Middle frontal gyrus (tissue), 1 donor: Measurements from ENCODE around the gene GNAO1.

Experiments used
- DNase-seq: peaks from one replicate; pipeline ENCODE4 v3.0.0-alpha.2; 2015; ENCODE audit warnings: low spot score; ENCODE audit errors: extremely low spot score

The GNAO1 gene

DNA sequence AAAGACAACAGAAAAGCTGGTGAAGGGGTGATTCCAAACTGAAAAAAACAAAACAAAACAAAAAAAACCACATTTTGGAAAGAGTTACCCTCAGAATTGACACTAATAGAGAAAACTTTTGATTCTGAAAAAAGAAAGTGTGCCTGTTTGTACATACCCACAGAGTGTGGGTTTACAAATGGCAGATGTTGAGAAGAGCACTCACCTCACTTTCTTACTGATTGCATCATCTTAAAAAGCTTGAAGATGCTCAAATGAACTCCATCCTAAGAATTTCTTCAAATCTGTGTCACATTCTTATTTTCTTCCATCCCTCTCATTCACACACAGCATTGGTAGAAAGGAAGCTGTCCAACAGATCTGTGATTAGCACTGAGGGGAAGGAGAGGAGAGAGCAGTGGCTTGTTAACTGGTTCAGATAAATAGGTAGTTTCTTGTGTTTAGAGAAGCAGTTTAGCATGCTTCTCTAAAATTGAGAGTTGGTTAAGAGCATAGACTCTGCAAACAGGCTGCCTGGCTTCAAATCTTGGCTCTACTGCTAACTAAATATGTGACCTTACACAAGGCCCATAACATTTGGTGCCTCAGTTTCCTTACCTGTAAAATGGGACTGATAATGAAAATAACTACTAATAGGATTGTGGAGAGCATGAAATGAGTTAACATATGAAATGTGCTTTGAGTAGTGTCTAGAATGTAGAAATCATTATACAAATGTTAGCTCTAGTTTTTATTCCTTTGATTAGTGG, 6.9 kb downstream of the GNAO1 start:
- no peak for DNase-seq

DNA sequence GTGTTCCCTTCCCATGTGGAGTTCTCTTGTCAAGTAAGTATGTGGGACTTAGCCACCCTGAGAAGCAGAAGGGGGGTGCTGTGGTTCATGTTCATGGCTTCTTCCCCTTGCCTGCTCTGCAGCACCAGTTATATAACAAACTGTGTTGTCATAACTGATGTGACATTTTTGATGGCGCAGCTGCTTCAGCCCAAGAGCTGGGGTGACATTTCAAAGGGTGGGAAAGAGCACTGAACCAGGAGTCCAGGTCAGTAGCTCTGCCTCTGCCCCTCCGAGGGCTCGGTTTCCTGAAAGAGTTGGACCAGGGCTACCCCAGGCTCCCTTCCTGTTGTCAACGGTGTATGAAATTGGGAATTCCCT, 7.4 kb downstream of the GNAO1 start:
- no peak for DNase-seq

DNA sequence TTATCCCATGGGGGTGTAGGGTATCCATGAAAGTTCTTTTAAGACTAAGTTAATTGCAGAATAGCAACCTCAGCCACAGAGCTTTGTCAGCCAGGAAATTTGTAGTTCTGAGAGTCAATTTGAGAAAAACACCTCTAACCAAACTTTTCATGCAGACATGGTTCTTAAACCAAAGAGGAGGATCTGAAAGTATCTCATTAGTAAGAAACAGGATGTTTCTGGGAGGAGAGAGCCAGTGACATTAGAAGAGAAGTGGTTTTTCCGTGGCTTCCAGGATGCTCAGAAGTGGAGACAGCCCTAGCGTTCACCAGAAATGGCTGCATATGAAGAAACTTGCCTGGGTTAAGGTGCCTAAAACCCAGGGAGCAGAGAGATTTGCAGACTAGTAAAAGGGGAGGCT, 7.9 kb downstream of the GNAO1 start:
- DNase-seq, result no peak

DNA sequence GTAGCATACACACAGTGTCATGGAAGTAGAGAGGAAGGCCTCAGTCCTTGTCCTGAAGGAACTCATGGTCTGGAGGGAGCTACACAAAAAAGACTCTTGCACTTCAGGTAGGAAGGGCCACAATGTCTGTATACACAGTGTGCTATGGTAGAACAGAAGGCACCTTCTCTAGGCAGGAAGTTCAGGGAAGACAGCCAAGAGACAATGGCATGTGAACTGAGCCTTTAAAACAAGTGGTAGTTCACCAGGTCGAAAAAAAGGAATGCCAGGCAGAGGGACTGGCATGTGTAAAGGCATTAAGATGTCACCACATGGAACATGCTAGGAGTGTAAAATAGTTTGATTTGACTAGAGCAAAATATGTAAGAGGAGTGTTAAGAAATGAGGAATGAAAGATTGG, 9.7 kb downstream of the GNAO1 start:
- DNase-seq, result no peak

DNA sequence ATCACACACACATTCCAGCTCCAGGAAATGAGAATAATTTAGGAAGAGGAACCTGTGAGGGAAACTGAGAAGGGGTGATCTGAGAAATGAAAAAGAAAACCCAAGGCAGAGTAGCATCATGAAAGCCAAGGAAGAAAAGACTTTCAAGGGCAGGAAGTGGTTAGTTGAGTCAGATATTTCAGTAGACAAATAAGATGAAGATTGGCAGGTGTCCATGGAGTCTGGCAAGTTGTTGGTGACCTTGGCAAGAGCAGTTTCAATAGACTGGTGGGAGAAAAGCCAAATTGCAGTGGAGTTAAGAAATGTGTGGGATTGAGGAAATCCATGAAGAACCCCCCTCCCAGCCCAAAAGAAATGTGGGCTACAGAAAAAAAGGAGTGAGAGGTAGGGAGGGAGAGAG, 10.7 kb downstream of the GNAO1 start:
- DNase-seq, result no peak

DNA sequence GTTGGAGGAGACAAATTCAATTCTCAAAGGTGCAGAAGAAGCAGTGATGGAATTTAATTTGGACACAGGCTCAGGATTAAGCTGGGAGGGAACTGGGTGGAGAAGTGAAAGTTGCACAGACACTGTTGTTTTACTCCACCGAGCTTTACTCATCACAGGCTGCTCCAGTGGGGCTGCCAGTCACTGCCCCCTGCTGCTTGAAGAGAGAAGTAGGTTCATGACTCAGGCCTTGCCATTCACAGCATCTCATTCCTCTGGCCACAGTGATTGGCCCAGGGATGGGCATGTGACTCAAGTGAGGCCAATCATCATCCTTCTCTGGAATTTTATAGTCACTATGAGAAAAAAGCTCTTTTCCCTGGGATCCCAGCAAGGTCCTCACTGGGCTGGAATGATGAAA, 11.8 kb downstream of the GNAO1 start:
- no peak for DNase-seq

DNA sequence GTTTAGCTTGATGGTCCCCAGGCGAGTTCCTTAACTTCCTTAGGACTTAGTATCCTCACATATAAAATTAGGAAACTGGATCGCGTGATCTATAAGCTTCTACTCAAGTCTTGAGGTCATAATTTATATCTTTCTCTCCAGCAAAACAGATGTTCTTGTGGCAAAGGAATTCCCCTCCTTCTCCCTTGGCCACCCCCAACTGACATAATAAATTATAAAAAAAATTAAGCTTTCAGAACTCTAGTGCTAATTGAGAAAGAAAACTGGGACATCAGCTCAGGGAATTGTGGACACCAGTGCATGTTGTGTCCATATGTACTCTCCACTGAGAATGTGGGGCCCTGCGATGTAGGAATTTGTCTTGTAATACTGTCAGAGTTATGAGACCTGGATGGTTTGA, 13.5 kb downstream of the GNAO1 start:
- no peak for DNase-seq

DNA sequence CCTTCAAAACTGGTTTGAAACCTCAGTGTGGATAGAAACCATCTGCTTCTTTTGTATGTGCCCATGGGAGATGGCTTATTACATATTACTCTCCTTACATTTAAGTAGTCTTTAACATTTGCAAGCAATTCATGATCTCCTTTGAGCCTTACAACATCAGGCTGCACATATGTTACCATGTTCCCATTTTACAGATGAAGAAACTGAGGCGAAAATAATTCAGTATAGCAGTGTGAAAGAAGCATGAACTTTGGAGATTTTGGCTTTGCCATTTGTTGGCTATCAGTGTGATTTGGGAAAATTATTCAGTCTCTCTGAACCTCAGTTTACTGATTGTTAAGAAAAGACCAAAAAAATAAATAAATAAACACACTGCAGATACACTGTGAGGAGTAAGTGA, 15.7 kb downstream of the GNAO1 start:
- no peak for DNase-seq

DNA sequence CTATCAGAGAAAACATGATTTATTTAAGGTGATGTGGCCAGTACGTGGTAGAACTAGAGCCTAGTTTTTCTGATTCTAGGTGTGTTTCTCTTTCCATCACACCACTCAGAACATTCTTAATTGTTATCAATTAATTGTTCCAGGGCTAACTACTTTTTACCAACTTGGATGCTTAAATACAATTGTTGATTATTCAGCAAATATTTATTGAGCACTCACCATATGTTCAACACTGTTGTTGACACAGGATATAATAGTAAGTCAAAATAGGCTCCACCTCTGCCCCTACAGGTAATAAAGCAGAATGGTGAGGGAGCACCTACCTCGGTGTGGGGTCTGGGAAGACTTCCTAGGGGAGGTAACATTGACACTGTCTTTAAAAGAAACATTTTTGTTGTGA, 16.1 kb downstream of the GNAO1 start:
- no peak for DNase-seq

DNA sequence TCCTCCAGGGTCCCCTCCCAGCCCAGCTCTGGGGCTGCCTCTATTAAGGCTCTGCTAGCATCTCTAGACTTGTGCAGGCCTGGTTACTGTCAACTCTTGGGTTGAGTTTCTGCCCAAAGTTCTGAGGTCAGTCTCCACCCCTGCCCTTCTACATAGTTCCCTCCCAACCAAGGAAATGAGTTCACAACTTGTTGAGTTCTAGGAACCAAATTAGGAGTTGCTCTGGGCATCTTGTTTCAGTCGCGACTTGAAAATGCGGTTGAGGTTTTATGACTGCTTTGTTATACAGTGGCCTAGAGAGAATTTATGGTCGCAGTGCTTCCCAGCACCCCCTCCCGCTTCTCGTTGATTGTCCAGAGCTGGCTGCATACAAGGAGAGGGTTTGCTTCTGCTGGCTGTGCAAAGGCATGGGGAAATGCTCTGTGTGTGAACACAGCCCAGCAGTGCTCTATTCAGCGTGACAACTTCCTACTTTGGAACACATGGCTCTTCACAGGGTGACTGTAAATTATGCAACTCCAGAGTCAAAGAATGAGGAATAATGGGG, 20.2 kb downstream of the GNAO1 start:
- no peak for DNase-seq

DNA sequence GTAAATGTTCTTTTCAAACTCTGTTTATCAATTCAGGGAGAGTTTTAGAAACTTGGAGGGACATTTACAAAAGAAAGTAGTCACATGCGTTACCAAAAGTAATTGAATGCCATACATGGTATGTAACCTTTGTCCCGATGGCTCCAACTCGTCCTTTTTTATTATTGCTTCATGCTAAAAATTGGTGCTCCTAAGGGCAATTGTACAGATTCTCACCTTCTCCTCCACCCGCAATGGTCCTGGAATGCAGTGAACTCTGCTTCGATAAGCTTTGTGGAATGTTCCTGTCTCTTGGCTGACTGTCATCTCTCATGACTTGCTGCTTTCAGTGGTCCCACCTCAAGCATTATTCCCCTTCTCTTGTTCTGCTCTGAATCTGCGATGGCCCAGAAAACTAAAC, 20.9 kb downstream of the GNAO1 start:
- DNase-seq, result no peak

DNA sequence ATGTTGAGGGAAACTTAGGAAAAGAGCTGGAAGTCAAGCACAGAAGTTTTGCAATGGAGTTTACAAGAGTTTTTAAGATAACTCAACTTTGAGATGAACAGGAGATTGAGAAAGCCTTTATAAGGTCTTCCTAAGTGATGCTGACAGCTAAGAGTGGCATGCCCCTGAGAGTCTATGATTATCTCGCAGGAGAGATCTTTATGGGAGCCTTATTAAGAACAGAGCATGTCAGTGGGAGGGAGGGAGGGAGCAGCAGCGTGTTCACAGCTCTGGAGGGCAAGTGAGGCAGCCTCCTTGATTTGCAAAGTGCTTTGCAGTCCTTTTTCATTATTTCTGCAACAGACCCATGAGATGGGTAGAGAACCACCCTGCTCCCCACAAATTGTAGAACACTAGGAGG, 30.7 kb downstream of the GNAO1 start:
- no peak for DNase-seq

DNA sequence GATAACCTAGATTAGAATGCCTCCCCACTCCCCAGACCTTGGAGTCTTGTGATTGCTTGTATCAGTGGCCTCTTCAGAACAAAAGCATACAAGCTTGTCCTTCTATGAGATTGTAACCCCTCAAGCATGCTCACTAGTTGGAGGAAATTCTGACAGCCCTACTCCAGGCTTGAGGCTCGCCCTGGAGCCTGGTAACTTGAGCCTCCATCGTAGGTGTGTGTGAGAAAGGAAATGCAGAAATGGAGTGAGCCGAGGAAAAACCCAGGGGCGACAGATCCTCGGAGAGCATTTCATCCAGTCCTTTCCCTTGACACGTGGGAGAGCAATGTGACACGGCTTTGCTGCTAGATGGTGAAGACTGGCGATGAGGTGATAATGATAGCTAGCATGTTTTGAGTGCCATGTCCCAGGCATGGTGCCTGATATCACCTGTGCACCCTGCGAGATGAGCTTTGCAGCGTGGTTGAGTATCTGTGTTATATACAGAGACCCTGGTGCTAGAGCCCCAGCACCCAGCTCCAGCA, 31.2 kb downstream of the GNAO1 start:
- no peak for DNase-seq

DNA sequence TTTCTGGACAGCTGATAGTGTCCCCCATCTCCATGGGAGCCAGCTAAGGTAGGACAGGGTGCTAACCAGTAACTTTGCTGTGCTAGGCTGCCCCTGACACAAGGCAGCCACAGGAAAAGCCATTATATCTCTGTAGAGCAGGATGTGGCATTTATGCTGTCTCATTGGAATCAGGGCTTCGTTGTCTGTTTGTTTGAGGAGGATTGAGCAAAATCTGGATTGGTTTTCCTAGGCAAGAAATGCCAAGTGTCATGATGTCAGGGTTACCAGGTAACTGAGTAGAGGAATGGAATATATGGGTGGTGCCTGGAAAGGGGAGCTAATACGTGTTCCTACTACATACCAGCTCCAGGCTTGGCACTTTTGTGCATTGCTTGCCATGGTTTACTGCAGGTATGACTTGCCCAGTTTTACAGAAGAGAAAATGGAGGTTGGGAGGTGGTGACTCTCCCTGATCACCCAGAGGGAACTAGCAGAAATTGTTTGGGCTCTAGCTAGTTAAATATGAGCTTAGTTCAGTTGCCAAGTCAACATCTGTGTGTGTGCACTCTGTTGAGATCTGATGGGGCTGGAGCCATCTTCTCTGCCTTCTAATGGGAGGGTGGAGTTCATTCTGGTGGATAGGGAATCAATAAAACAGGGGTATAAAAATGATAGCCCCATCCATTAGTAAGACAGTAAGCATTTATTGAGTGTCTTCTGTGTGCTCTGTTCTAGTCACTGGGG, 33.9 kb downstream of the GNAO1 start:
- DNase-seq, result no peak

DNA sequence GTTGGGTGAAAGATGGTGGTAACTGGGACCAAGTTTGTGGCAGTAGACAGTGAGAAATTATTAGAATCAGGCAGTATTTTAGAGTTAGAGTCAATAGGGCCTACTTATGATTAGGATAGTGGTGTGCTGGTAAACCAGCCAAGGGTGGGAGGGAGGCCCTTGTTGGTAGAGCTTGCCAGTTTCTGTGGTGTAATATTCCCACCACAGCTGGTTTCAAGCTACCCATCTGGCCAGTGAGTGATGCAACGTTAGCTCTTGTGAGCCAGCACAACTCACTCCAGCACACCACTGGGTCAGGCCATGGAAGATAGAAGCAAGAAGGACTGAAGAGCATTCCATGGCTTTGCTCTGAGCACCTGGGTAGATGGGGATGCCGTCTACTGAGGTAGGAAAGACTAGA, 34.9 kb downstream of the GNAO1 start:
- no peak for DNase-seq

DNA sequence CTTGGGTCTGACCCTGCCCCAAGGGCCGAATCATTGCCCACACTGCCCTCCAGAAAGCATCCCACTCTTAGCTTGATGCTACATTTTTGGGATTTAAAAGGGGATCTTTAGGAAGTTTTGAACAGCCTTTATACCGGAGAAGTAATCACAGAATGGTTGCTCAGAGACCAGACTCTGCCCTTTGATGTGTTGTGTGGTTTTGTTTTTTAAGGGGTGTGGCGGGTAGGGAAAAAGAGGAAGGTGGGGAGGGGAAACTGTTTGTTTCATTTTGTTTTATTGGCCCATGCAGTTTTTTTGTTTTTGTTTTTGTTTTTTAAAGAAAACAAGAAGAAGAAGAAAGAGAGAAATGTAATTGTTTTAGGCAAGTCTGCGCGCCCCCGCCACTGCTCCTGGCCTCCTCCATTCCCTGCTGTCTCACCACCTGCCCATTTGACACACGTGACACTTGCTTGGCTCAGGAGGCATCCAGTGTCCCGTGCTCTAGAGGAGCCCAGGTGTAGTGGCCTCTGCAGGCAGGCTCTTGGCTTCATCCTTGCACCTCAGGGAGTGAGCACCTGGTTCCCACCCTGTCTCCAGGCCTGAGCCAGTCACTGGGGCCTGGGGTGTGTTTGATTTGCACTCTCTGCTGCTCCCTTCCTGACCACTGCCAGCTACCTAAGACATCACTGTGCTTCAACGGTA, 35.7 kb downstream of the GNAO1 start:
- DNase-seq, result no peak

DNA sequence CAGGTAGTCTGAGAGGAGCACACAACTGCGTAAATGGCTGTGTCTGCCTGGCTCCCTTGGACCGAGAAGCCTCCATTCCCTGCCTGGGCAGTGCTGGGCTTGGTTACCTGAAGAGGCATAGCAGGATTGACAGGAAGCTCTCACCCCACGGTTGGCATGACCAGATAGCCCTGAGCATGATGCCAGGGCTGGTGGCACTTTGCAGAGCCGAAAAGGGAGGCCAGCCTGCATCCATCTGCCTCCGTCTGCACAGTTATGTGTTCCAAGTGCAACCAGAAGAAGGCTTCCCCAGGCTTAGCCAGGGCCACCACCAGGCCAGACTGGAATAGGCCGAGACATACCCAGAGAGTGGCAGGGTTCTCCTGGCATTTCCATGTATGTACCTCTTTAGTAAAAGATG, 36.6 kb downstream of the GNAO1 start:
- no peak for DNase-seq

DNA sequence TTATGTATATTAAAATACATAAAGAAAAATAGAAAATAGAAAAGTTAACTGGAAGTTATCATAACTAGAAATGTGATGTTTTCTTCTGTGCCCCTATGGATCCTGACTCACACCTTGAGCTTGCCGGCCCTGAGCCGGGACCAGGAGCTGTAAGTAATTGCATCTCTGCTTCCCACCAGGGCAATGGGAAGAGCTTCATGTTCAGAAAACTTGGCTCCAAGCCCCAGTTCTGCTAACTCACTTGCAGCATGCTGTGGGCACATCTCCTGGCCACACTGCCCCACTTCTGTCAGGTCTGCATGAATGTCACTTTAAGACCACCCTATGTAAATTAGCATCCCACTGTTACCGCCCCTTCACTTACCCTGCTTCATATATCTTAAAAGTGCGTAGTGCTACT, 37.2 kb downstream of the GNAO1 start:
- DNase-seq, result no peak

DNA sequence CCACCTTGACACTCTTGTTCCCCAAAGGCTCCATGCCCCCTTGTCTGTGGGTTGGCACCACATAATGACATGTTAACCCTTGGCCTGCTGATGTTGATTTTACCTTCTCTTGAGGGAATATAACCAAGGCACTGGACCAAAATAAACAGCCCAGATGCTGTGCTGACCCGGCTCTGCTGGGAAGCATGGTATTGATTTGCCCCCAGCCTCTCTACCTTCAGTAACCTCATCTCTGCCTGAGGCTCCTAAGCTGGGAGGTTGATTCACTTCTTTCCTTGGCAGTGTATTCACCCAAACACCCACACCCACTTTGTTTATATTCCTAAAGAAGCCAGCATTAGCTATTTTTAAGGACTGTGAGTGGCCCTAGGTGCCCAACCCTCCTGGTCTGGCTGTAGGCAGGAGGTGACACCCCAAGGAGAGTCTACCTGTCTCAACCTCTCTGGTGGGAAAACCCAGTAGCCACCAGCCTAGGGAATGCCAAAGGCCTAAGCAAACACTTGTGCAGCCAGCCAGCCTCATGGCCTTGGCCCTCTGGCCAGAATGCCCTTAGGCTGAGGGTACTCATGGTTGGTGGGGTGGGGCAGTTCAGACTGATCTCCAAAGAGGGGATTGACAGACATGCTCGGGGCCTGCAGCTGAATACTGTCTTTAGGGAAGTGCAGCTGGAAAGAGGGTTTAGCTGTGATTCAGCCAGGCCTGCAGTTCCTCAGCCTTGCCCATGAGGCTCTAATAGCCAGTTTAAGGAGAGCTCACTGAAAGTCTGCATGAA, 42.7 kb downstream of the GNAO1 start:
- no peak for DNase-seq

DNA sequence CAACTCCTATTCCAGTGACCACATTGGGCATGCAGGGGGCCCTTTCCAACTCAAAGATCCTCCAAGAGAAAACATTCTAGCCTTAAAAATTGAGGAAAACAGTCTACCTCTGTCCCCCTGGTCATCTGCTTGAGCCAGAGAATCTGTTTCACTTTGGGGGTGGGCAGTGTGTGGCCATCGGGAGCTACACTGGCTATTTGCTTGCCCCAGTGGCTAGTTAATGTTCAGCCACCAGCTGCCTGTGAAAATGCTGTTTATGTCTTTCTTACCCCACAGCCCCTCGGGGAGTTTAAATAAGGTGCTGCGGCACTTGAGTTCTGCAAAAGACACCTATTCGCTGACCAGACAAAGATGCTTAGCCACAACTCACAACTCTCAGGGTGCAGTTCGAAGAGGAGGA, 43.4 kb downstream of the GNAO1 start:
- DNase-seq, result no peak

DNA sequence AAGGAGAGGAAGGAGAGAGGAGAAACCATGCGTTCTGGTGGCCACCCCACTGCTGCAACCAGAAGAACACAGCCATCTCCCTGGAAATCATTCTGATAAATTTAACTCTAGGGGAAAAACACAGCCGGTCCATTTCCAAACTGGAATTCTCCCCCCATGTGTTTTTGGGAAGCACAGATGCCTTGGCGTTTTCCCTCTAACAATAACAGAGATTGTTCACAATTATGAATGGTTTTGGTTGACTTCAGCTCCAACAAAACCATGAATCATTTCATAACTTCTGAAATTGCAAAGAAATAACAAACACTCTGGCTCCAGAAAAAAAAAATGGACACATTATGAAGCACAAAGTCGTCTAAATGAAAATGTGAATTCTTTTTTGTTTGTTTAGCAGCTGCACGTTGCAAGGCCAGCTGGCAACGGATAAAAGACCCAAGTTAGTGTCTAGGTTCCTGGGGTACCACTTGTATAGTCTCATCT, 46.2 kb downstream of the GNAO1 start:
- DNase-seq, result peak; percentile 42
